Measurements from ENCODE around the gene NAP1L4. TPM values are rescaled to one million over a fixed set of nuclear protein-coding genes. Genes with fewer than 3 reads are reported as not detected.

Gene NAP1L4
- total RNA-seq, 1 experiment from 2014 or later: 212 TPM

GRCh38 chr11:2944530-2944929 is 47.6 kb downstream of the NAP1L4 start:
- Mint-ChIP-seq H3K36me3 (ENCODE audit: insufficient read depth in 1 of 3, low read depth in 3 of 3) (peaks cover 34 to 58% (median 52%) of the 10 kb centered on the region in 3 experiments), H3K9me3 (peaks cover 4% of the 10 kb centered on the region in 2 experiments), H3K4me1 (peaks cover 32 to 38% of the 10 kb centered on the region in 2 experiments), H3K27ac (no peak overlapping the region), H3K4me3 (no peak overlapping the region; a peak in 1 of 5 replicates), H3K27me3 (ENCODE audit: low read depth) (peaks cover 2% of the 10 kb centered on the region; the same call in 1 of the 2 replicates)
- Histone ChIP-seq H4K20me1 (ENCODE audit: control insufficient read depth, insufficient read depth, insufficient read length) (no peaks in the 10 kb centered on the region), H4K8ac (replicated peaks; ENCODE audit: insufficient read length, low read depth, low read length) (no peak overlapping the region), H2BK120ac (ENCODE audit: low read depth, low read length, poor library complexity, severe bottlenecking) (no peak overlapping the region), H3K18ac (ENCODE audit: insufficient read length, low read depth, low read length) (no peak overlapping the region), H2AK5ac (ENCODE audit: insufficient read length, low read length) (no peak overlapping the region), H2AFZ (ENCODE audit: low read length) (no peak overlapping the region), H3K27me3 (ENCODE audit: insufficient read depth, low read length) (no peaks in the 10 kb centered on the region), H3K27ac (ENCODE audit: insufficient read length, low read depth, low read length) (no peak overlapping the region), H3K4me2 (ENCODE audit: insufficient read depth, insufficient read length, low read length) (no peak overlapping the region), H3K9ac (ENCODE audit: extremely low read depth, insufficient read length, low read length) (no peak overlapping the region), H2BK20ac (ENCODE audit: low read depth, low read length, poor library complexity, severe bottlenecking) (no peak overlapping the region), H3K9me3 (ENCODE audit: control insufficient read depth, low read depth, low read length) (no peaks in the 10 kb centered on the region), H3K23ac (ENCODE audit: insufficient read length, low read depth, low read length) (no peak overlapping the region), H3K14ac (ENCODE audit: insufficient read depth, low read length) (no peak overlapping the region), H3T11ph (ENCODE audit: low read length) (no peak overlapping the region), H3K79me1 (ENCODE audit: insufficient read depth, low read depth, low read length, poor library complexity, severe bottlenecking) (no peaks in the 10 kb centered on the region), H3K79me2 (ENCODE audit: insufficient read depth, low read length) (no peaks in the 10 kb centered on the region), H4K5ac (ENCODE audit: insufficient read length, low read depth, low read length) (no peak overlapping the region), H2BK5ac (ENCODE audit: insufficient read length, low read length) (no peak overlapping the region), H4K91ac (ENCODE audit: insufficient read length, low read depth, low read length) (no peak overlapping the region), H2BK15ac (ENCODE audit: low read depth, low read length) (no peak overlapping the region), H3K4me1 (ENCODE audit: insufficient read depth, low read length) (peaks cover 5% of the 10 kb centered on the region; the same call in 1 of the 2 replicates), H3K23me2 (ENCODE audit: insufficient read length, low read depth, low read length, poor library complexity, severe bottlenecking) (no peaks in the 10 kb centered on the region), H3K56ac (ENCODE audit: insufficient read length, low read depth, low read length) (no peak overlapping the region), H2BK12ac (ENCODE audit: insufficient read length, low read depth, low read length) (no peak overlapping the region), H3K4ac (ENCODE audit: low read depth, low read length) (no peak overlapping the region)
- TF ChIP-seq CTCF (conservative IDR thresholded peaks at IDR 0.05): no peak; the same call in 2 of the 3 replicates
- WGBS (ENCODE audit: extremely low coverage, insufficient read length, low lambda C conversion rate): no CpG with 5 or more reads among the region's 24 CpGs
- DNase-seq: no peak

All from H9 (cell line).